IPS-18c (cell line): ENCODE results near the gene KDM6B.

Source experiments
- H3K4me3 ChIP-seq: 2 replicates; pipeline ENCODE4 v1.7.0; 2013; ENCODE audit warnings: low read depth, mild to moderate bottlenecking, low read length, moderate library complexity; ENCODE audit not compliant: insufficient read depth
- H3K9me3 ChIP-seq: one replicate; pipeline ENCODE4 v1.6.1; 2013; ENCODE audit warnings: mild to moderate bottlenecking, low read length, moderate library complexity; ENCODE audit not compliant: control insufficient read depth, insufficient read depth

The KDM6B gene

GRCh38 chr17:7818026-7818425 is 16.0 kb upstream of the KDM6B start:
- no peak overlapping the region for H3K4me3 ChIP-seq
- no peaks in the 10 kb centered on the region for H3K9me3 ChIP-seq

- H3K4me3 ChIP-seq: no peak overlapping the region
- no peaks in the 10 kb centered on the region for H3K9me3 ChIP-seq
Observed at GRCh38 chr17:7818746-7819645, 15.0 kb upstream of the KDM6B start.

- Histone ChIP-seq H3K4me3 (no peak overlapping the region), H3K9me3 (peaks cover 2% of the 10 kb centered on the region)
Observed at GRCh38 chr17:7820231-7820630, 13.8 kb upstream of the KDM6B start.

GRCh38 chr17:7822126-7822525 is 11.9 kb upstream of the KDM6B start:
- peaks cover 2% of the 10 kb centered on the region for H3K9me3 ChIP-seq
- no peak overlapping the region for H3K4me3 ChIP-seq

GRCh38 chr17:7823581-7824001 is 10.4 kb upstream of the KDM6B start:
- peaks cover 2% of the 10 kb centered on the region for H3K9me3 ChIP-seq
- H3K4me3 ChIP-seq: no peak overlapping the region

GRCh38 chr17:7824021-7824924 is 9.7 kb upstream of the KDM6B start:
- no peak overlapping the region for H3K4me3 ChIP-seq
- H3K9me3 ChIP-seq: peaks cover 2% of the 10 kb centered on the region

- no peak overlapping the region for H3K4me3 ChIP-seq
- peaks cover 4% of the 10 kb centered on the region for H3K9me3 ChIP-seq
Observed at GRCh38 chr17:7825206-7825990, 8.6 kb upstream of the KDM6B start.

- H3K4me3 ChIP-seq: no peak overlapping the region
- H3K9me3 ChIP-seq: peaks cover 2% of the 10 kb centered on the region
Observed at GRCh38 chr17:7830616-7831015, 3.4 kb upstream of the KDM6B start.

GRCh38 chr17:7831233-7831632 is 2.8 kb upstream of the KDM6B start:
- no peak overlapping the region for H3K4me3 ChIP-seq
- H3K9me3 ChIP-seq: peaks cover 2% of the 10 kb centered on the region

- no peak overlapping the region for H3K4me3 ChIP-seq
- H3K9me3 ChIP-seq: peaks cover 2% of the 10 kb centered on the region
Observed at GRCh38 chr17:7832431-7832830, 1.6 kb upstream of the KDM6B start.

- H3K9me3 ChIP-seq: peaks cover 2% of the 10 kb centered on the region
- peak overlapping the region; percentile 85; the same call in 1 of the 2 replicates for H3K4me3 ChIP-seq
Observed at GRCh38 chr17:7833011-7833794, 814 bp upstream of the KDM6B start.

- peaks cover 2% of the 10 kb centered on the region for H3K9me3 ChIP-seq
- peak overlapping the region; percentile 85 for H3K4me3 ChIP-seq
Observed at GRCh38 chr17:7834542-7834956, 532 bp downstream of the KDM6B start.

GRCh38 chr17:7834957-7835813 is 1.2 kb downstream of the KDM6B start:
- Histone ChIP-seq H3K9me3 (peaks cover 2% of the 10 kb centered on the region), H3K4me3 (peak overlapping the region; percentile 85)

GRCh38 chr17:7835814-7836595 is 2.0 kb downstream of the KDM6B start:
- no peaks in the 10 kb centered on the region for H3K9me3 ChIP-seq
- H3K4me3 ChIP-seq: peak overlapping the region; percentile 85
